ENCODE data around the gene CEP104. TPM values are rescaled to one million over a fixed set of nuclear protein-coding genes. Genes with fewer than 3 reads are reported as not detected.

Gene CEP104
- total and polyA plus RNA-seq, 9 of the 15 experiments (the other 6 are each of a cell fraction or from before 2014, with no cell fraction given): 11.2 to 63.4 (median 42.6) TPM

GRCh38 chr1:3900150-3900968 lies 43.3 kb upstream of the CEP104 start, which contains the start of gene C1orf174 (continued):
- TF ChIP-seq FOXP1 (CRISPR knock-in tag; IDR thresholded peaks at IDR 0.05) (peak; percentile 85; the same call in 1 of the 2 replicates), MBD2 (IDR thresholded peaks at IDR 0.05; ENCODE audit: borderline replicate concordance, low read depth) (peak; percentile 97), EP300 (IDR thresholded peaks at IDR 0.05; ENCODE audit: low read length) (0 out of 2 replicates have a peak, but pooled peaks have one; percentile 23), ZNF79 (CRISPR knock-in tag; IDR thresholded peaks at IDR 0.05; ENCODE audit: low read depth) (peak; percentile 51), FOXK1 (CRISPR knock-in tag; IDR thresholded peaks at IDR 0.05; ENCODE audit: borderline replicate concordance) (0 out of 2 replicates have a peak, but pooled peaks have one; percentile 8), EHMT2 (IDR thresholded peaks at IDR 0.05) (peak; percentile 86), NR4A1 (CRISPR knock-in tag; IDR thresholded peaks at IDR 0.05) (peak; percentile 15), NR4A1 (tag; IDR thresholded peaks at IDR 0.05) (peak; percentile 97)

- intact Hi-C loops (cut with micrococcal nuclease): loop anchor here (1.0 to 2.0 kb wide), 5 partner anchors 29 to 249 kb away; partner anchors contain the start of genes CEP104, DFFB, LRRC47 and WRAP73
- Histone ChIP-seq H3K79me2 (ENCODE audit: control insufficient read depth, insufficient read depth, low read length) (peaks cover 52% of the 10 kb centered on the region), H3K9ac (ENCODE audit: insufficient read depth in 1 of 2, low read depth in 2 of 2, low read length in 2 of 2) (peak overlapping the region; percentile 92 to 98), H3K4me2 (ENCODE audit: insufficient read depth, low read length) (peak overlapping the region; percentile 99), H3K27ac (ENCODE audit: extremely low read depth, low read depth, low read length) (peak overlapping the region; percentile 100), H2AFZ (ENCODE audit: low read depth, low read length) (peak overlapping the region; percentile 79), H3K4me1 (replicated peaks in 1 of 2; ENCODE audit: control insufficient read depth in 2 of 2, insufficient read depth in 2 of 2, low read length in 2 of 2) (peaks cover 0 to 35% of the 10 kb centered on the region in 2 experiments; a peak in 4 of 5 replicates), H3K36me3 (ENCODE audit: control insufficient read depth, insufficient read depth, low read length) (peaks cover 21% of the 10 kb centered on the region; the same call in 2 of the 3 replicates), H3K9me1 (ENCODE audit: control insufficient read depth, insufficient read depth, low read length) (no peaks in the 10 kb centered on the region), H4K20me1 (replicated peaks; ENCODE audit: control insufficient read depth, insufficient read depth, low read length) (peaks cover 10% of the 10 kb centered on the region; the same call in 1 of the 2 replicates), H3K9me3 (replicated peaks; ENCODE audit: control insufficient read depth, insufficient read depth, low read depth, low read length) (no peaks in the 10 kb centered on the region), H3K27me3 (ENCODE audit: control insufficient read depth in 2 of 2, insufficient read depth in 2 of 2, low read length in 2 of 2) (no peaks in the 10 kb centered on the region), H3K4me3 (peak overlapping the region; percentile 74)
- DNase-seq (ENCODE audit: extremely low read depth in 1 of 4, low spot score in 3 of 4): peak in 3 of 4 experiments; percentile 77 to 93 (median 92)
- FAIRE-seq: no peak
- POLR2A ChIA-PET: interaction anchor here (0.5 to 1.9 kb wide), 18 partner anchors 9 to 889 kb away, joined by 3 to 12 read pairs (median 3); no protein-coding TSS in a partner anchor
- CTCF ChIA-PET (ENCODE audit: low intra/inter-chr PET ratio): no interaction called here
- in situ Hi-C loops (cut with MboI): no loop called here
- ATAC-seq: peak; percentile 13
- WGBS (ENCODE audit: insufficient coverage, low coverage, missing lambda C conversion rate): under 1% methylated on average over 24 of the region's 26 CpGs
- TSS peak; percentile 48 for BruUV-seq (replicated peaks)
- TF ChIP-seq HIVEP1 (CRISPR knock-in tag; IDR thresholded peaks at IDR 0.05) (0 out of 2 replicates have a peak, but pooled peaks have one; percentile 41), NRF1 (conservative IDR thresholded peaks at IDR 0.05 in 1 of 2, IDR thresholded peaks at IDR 0.05 in 1 of 2) (peak in 1 of 2 experiments; percentile 85; a peak in 3 of 4 replicates), EGR1 (conservative IDR thresholded peaks at IDR 0.05) (peak; percentile 89), HDAC2 (IDR thresholded peaks at IDR 0.05) (peak; percentile 83), KLF1 (tag; IDR thresholded peaks at IDR 0.05) (peak; percentile 88), MTA1 (IDR thresholded peaks at IDR 0.05; ENCODE audit: borderline replicate concordance) (0 out of 2 replicates have a peak, but pooled peaks have one; percentile 26), ZNF778 (CRISPR knock-in tag; IDR thresholded peaks at IDR 0.05) (no peak), E2F4 (CRISPR knock-in tag; IDR thresholded peaks at IDR 0.05; ENCODE audit: low read depth) (no peak; the same call in 1 of the 2 replicates), MTA3 (IDR thresholded peaks at IDR 0.05; ENCODE audit: borderline replicate concordance) (peak; percentile 54; the same call in 1 of the 2 replicates), SIN3A (IDR thresholded peaks at IDR 0.05; ENCODE audit: borderline replicate concordance in 2 of 2, control insufficient read depth in 1 of 2, low read depth in 2 of 2, low read length in 2 of 2) (peak; percentile 76 to 81; a peak in 2 of 4 replicates), HNRNPL (IDR thresholded peaks at IDR 0.05; ENCODE audit: low read depth, low read length) (no peak), IRF2 (CRISPR knock-in tag; IDR thresholded peaks at IDR 0.05) (peak; percentile 71; the same call in 1 of the 2 replicates), ZNF121 (CRISPR knock-in tag; conservative IDR thresholded peaks at IDR 0.05) (peak; percentile 6; the same call in 1 of the 2 replicates)
Observed at GRCh38 chr1:3899754-3900149, 42.7 kb upstream of the CEP104 start.
